GM06990 (cell line): ENCODE results near the gene SCN8A.

Source experiments
- DNase-seq: peaks from one replicate; pipeline ENCODE4 v3.0.0-alpha.2; 2011; ENCODE audit not compliant: insufficient read length; ENCODE audit errors: extremely low read depth
- H3K27me3 ChIP-seq: replicated peaks from 2 replicates; pipeline ENCODE4 v1.6.0; 2011; ENCODE audit warnings: low read length; ENCODE audit not compliant: control insufficient read depth, insufficient read depth
- H3K36me3 ChIP-seq: 2 replicates; pipeline ENCODE4 v1.5.1; 2011; ENCODE audit warnings: low read length; ENCODE audit not compliant: control insufficient read depth, insufficient read depth
- H3K4me3 ChIP-seq: replicated peaks from 2 replicates; pipeline ENCODE4 v1.5.1; 2011; ENCODE audit warnings: low read depth, mild to moderate bottlenecking, control low read depth, low read length
- CTCF ChIP-seq: IDR thresholded peaks from 2 replicates; pipeline ENCODE4 v1.5.1; 2011; ENCODE audit warnings: low read length, control low read depth, mild to moderate bottlenecking, inconsistent platforms; ENCODE audit not compliant: insufficient read depth, poor library complexity, severe bottlenecking

The SCN8A gene

GRCh38 chr12:51702587-51702986 is 111.6 kb downstream of the SCN8A start:
- Histone ChIP-seq H3K27me3 (no peaks in the 10 kb centered on the region; the same call in none of the 2 replicates), H3K36me3 (no peaks in the 10 kb centered on the region), H3K4me3 (no peak overlapping the region)
- no peak for TF ChIP-seq CTCF
- DNase-seq = no peak

DNA sequence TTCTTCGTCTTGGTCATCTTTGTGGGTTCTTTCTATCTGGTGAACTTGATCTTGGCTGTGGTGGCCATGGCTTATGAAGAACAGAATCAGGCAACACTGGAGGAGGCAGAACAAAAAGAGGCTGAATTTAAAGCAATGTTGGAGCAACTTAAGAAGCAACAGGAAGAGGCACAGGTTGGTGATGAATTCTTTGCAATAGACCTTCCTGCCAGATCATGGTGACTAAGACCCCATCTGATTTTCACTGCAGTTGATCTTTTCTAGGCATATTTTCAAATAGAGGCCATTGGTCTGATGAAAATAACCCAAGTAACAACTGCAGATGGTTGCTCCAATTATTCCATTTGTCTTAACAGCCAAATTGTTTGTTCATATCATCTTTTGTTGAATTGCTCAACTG is 114.4 kb downstream of the SCN8A start:
- no peaks in the 10 kb centered on the region for H3K36me3 ChIP-seq
- no peaks in the 10 kb centered on the region; the same call in 1 of the 2 replicates for H3K27me3 ChIP-seq
- H3K4me3 ChIP-seq = no peak overlapping the region
- TF ChIP-seq CTCF = no peak
- no peak for DNase-seq

DNA sequence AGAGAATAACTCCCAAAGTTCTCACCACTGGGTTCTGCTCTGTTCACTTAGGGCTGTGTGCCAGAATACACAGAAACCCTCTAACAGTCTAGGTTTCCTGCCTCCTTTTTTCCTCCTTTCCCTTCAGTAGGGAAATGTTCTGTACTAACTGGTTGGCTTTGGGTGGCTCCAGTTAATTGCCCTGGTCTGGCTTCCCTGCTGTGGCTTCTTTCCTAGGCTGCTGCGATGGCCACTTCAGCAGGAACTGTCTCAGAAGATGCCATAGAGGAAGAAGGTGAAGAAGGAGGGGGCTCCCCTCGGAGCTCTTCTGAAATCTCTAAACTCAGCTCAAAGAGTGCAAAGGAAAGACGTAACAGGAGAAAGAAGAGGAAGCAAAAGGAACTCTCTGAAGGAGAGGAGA is 115.2 kb downstream of the SCN8A start:
- Histone ChIP-seq H3K36me3 (no peaks in the 10 kb centered on the region), H3K4me3 (no peak overlapping the region), H3K27me3 (no peaks in the 10 kb centered on the region; the same call in 1 of the 2 replicates)
- no peak for DNase-seq
- TF ChIP-seq CTCF = no peak

GRCh38 chr12:51714666-51715065 is 123.6 kb downstream of the SCN8A start:
- no peaks in the 10 kb centered on the region for H3K27me3 ChIP-seq
- TF ChIP-seq CTCF = no peak
- DNase-seq = no peak
- H3K36me3 ChIP-seq = no peaks in the 10 kb centered on the region
- H3K4me3 ChIP-seq = no peak overlapping the region

- no peak overlapping the region for H3K4me3 ChIP-seq
- TF ChIP-seq CTCF = no peak
Measured at GRCh38 chr12:51717326-51717925, 126.4 kb downstream of the SCN8A start.

More at GRCh38 chr12:51717326-51717925, 126.4 kb downstream of the SCN8A start:
- no peaks in the 10 kb centered on the region for H3K36me3 ChIP-seq
- H3K27me3 ChIP-seq = no peaks in the 10 kb centered on the region
- no peak for DNase-seq
